ENCODE measurements around the gene MAP3K6. TPM values are rescaled to one million over a fixed set of nuclear protein-coding genes. Genes with fewer than 3 reads are reported as not detected.

MAP3K6 gene
- total and polyA plus RNA-seq, 2 of the 13 experiments (the other 11 are each of a cell fraction or from before 2014, with no cell fraction given) = 2.7 to 3.2 TPM

- TF ChIP-seq KAT7 (CRISPR knock-in tag; IDR thresholded peaks at IDR 0.05; ENCODE audit: borderline replicate concordance) = 0 out of 2 replicates have a peak, but pooled peaks have one; percentile 47
- 0 out of 2 replicates have a peak, but pooled peaks have one; percentile 17 for TF ChIP-seq KAT8 (CRISPR knock-in tag; IDR thresholded peaks at IDR 0.05)
- peak; percentile 41; the same call in 1 of the 2 replicates for TF ChIP-seq ZFY (CRISPR knock-in tag; IDR thresholded peaks at IDR 0.05)
- TF ChIP-seq, protein P1, sequence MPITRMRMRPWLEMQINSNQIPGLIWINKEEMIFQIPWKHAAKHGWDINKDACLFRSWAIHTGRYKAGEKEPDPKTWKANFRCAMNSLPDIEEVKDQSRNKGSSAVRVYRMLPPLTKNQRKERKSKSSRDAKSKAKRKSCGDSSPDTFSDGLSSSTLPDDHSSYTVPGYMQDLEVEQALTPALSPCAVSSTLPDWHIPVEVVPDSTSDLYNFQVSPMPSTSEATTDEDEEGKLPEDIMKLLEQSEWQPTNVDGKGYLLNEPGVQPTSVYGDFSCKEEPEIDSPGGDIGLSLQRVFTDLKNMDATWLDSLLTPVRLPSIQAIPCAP (CRISPR knock-in tag; IDR thresholded peaks at IDR 0.05; ENCODE audit: low read depth) = peak; percentile 61; the same call in 1 of the 2 replicates
- TF ChIP-seq ZBTB38 (CRISPR knock-in tag; IDR thresholded peaks at IDR 0.05) = peak; percentile 49; the same call in 1 of the 2 replicates
- TF ChIP-seq, protein P2, sequence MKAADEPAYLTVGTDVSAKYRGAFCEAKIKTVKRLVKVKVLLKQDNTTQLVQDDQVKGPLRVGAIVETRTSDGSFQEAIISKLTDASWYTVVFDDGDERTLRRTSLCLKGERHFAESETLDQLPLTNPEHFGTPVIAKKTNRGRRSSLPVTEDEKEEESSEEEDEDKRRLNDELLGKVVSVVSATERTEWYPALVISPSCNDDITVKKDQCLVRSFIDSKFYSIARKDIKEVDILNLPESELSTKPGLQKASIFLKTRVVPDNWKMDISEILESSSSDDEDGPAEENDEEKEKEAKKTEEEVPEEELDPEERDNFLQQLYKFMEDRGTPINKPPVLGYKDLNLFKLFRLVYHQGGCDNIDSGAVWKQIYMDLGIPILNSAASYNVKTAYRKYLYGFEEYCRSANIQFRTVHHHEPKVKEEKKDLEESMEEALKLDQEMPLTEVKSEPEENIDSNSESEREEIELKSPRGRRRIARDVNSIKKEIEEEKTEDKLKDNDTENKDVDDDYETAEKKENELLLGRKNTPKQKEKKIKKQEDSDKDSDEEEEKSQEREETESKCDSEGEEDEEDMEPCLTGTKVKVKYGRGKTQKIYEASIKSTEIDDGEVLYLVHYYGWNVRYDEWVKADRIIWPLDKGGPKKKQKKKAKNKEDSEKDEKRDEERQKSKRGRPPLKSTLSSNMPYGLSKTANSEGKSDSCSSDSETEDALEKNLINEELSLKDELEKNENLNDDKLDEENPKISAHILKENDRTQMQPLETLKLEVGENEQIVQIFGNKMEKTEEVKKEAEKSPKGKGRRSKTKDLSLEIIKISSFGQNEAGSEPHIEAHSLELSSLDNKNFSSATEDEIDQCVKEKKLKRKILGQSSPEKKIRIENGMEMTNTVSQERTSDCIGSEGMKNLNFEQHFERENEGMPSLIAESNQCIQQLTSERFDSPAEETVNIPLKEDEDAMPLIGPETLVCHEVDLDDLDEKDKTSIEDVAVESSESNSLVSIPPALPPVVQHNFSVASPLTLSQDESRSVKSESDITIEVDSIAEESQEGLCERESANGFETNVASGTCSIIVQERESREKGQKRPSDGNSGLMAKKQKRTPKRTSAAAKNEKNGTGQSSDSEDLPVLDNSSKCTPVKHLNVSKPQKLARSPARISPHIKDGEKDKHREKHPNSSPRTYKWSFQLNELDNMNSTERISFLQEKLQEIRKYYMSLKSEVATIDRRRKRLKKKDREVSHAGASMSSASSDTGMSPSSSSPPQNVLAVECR (CRISPR knock-in tag; IDR thresholded peaks at IDR 0.05; ENCODE audit: borderline replicate concordance) = peak; percentile 64; the same call in 1 of the 2 replicates
- TF ChIP-seq ZNF678 (CRISPR knock-in tag; IDR thresholded peaks at IDR 0.05) = no peak
- no peak for TF ChIP-seq SMARCC2 (IDR thresholded peaks at IDR 0.05)
- no peak for TF ChIP-seq ZNF160 (CRISPR knock-in tag; IDR thresholded peaks at IDR 0.05)
- TF ChIP-seq CTCF (CRISPR knock-in tag; IDR thresholded peaks at IDR 0.05) = peak; percentile 95
- TF ChIP-seq TBX2 (CRISPR knock-in tag; IDR thresholded peaks at IDR 0.05; ENCODE audit: borderline replicate concordance) = peak; percentile 33; the same call in 1 of the 2 replicates
- no peak for TF ChIP-seq MIER2 (CRISPR knock-in tag; IDR thresholded peaks at IDR 0.05)
- TF ChIP-seq CC2D1A (CRISPR knock-in tag; IDR thresholded peaks at IDR 0.05) = no peak
These were observed 9.3 kb downstream of the MAP3K6 start (continued) for GRCh38 chr1:27357281-27358037.
